Measurements from ENCODE around the gene SLC35G3. TPM values are rescaled to one million over a fixed set of nuclear protein-coding genes. Genes with fewer than 3 reads are reported as not detected.

SLC35G3 gene
- total and polyA plus RNA-seq, 2 of the 4 experiments (the other 2 are of a cell fraction): not detected

DNA sequence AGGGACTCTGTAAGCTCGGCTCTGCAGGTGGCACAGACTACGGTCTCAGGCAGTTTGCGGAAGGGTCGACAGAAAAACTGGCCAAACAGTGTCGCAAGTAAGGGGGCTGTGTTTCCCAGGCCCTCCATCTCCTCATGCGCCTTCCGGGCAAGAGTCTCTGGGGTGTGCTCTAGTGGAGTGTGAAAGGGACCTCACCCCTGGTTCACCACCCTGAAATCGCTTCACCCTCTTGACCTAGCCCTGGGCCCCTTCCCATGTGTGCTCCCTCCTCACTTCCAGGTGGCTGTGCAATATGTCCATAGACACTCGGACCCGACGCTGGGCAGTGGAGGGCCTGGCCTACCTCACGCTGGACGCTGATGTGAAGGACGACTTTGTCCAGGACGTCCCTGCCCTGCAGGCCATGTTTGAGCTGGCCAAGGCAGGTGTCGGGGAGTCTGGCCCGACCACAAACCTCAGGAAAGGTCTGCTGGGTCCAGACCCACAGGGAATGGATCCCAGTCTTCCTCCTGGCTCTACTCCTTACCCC is 24.3 kb downstream of the SLC35G3 start:
- no peak for TF ChIP-seq BHLHE40 (IDR thresholded peaks at IDR 0.05; ENCODE audit: low read depth, low read length)
- TF ChIP-seq CHD1 (IDR thresholded peaks at IDR 0.05; ENCODE audit: low read depth, low read length): no peak
- TF ChIP-seq MXI1 (IDR thresholded peaks at IDR 0.05; ENCODE audit: borderline replicate concordance, low read depth, low read length): no peak
- no peak for TF ChIP-seq RFX5 (IDR thresholded peaks at IDR 0.05; ENCODE audit: low read depth, low read length)
- TF ChIP-seq RCOR1 (IDR thresholded peaks at IDR 0.05; ENCODE audit: insufficient replicate concordance, low read length): no peak
- TF ChIP-seq MAFK (IDR thresholded peaks at IDR 0.05; ENCODE audit: low read depth, low read length): no peak
- TF ChIP-seq, protein P1, sequence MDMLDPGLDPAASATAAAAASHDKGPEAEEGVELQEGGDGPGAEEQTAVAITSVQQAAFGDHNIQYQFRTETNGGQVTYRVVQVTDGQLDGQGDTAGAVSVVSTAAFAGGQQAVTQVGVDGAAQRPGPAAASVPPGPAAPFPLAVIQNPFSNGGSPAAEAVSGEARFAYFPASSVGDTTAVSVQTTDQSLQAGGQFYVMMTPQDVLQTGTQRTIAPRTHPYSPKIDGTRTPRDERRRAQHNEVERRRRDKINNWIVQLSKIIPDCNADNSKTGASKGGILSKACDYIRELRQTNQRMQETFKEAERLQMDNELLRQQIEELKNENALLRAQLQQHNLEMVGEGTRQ (IDR thresholded peaks at IDR 0.05; ENCODE audit: low read depth, low read length): no peak
- TF ChIP-seq RAD21 (IDR thresholded peaks at IDR 0.05; ENCODE audit: low read length): no peak
- TF ChIP-seq, protein P2, sequence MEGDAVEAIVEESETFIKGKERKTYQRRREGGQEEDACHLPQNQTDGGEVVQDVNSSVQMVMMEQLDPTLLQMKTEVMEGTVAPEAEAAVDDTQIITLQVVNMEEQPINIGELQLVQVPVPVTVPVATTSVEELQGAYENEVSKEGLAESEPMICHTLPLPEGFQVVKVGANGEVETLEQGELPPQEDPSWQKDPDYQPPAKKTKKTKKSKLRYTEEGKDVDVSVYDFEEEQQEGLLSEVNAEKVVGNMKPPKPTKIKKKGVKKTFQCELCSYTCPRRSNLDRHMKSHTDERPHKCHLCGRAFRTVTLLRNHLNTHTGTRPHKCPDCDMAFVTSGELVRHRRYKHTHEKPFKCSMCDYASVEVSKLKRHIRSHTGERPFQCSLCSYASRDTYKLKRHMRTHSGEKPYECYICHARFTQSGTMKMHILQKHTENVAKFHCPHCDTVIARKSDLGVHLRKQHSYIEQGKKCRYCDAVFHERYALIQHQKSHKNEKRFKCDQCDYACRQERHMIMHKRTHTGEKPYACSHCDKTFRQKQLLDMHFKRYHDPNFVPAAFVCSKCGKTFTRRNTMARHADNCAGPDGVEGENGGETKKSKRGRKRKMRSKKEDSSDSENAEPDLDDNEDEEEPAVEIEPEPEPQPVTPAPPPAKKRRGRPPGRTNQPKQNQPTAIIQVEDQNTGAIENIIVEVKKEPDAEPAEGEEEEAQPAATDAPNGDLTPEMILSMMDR (conservative IDR thresholded peaks at IDR 0.05; ENCODE audit: low read depth, low read length): no peak
- TF ChIP-seq NFE2L2 (IDR thresholded peaks at IDR 0.05; ENCODE audit: low read depth, low read length): no peak
- TF ChIP-seq POLR2A (IDR thresholded peaks at IDR 0.05; ENCODE audit: low read depth, low read length): no peak
- TF ChIP-seq CEBPB (IDR thresholded peaks at IDR 0.05; ENCODE audit: low read depth, low read length): no peak
- TF ChIP-seq, protein P3, sequence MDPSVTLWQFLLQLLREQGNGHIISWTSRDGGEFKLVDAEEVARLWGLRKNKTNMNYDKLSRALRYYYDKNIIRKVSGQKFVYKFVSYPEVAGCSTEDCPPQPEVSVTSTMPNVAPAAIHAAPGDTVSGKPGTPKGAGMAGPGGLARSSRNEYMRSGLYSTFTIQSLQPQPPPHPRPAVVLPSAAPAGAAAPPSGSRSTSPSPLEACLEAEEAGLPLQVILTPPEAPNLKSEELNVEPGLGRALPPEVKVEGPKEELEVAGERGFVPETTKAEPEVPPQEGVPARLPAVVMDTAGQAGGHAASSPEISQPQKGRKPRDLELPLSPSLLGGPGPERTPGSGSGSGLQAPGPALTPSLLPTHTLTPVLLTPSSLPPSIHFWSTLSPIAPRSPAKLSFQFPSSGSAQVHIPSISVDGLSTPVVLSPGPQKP (IDR thresholded peaks at IDR 0.05; ENCODE audit: borderline replicate concordance, low read depth, low read length): no peak
- TF ChIP-seq SMC3 (IDR thresholded peaks at IDR 0.05; ENCODE audit: low read depth, low read length): no peak
- no peak for TF ChIP-seq MAZ (IDR thresholded peaks at IDR 0.05; ENCODE audit: borderline replicate concordance, low read depth, low read length)
- DNase-seq (no peak), ATAC-seq (ENCODE audit: low read depth) (no peak)
- Histone ChIP-seq H3K9me3 (ENCODE audit: control insufficient read depth, insufficient read depth, low read length) (no peaks in the 10 kb centered on the region), H3K27ac (ENCODE audit: insufficient read depth, low read length) (no peak overlapping the region), H2AK5ac (ENCODE audit: low read depth, low read length) (no peak overlapping the region; the same call in 1 of the 2 replicates), H2BK5ac (ENCODE audit: low read depth, low read length, poor library complexity, severe bottlenecking) (no peak overlapping the region), H3K23ac (ENCODE audit: low read depth, low read length) (no peak overlapping the region), H3K9ac (ENCODE audit: low read depth, low read length) (no peak overlapping the region), H3K9me1 (ENCODE audit: insufficient read depth, low read length) (0 out of 2 replicates have a peak, but pooled peaks cover 5% of the 10 kb centered on the region), H3K4me1 (ENCODE audit: control insufficient read depth, insufficient read depth, low read length) (peaks cover 4% of the 10 kb centered on the region; the same call in 1 of the 2 replicates), H4K91ac (ENCODE audit: insufficient read depth, low read depth, low read length) (no peak overlapping the region), H3K4me3 (ENCODE audit: insufficient read depth, low read depth, low read length) (no peak overlapping the region), H3K79me1 (ENCODE audit: low read depth in 1 of 2, low read length in 2 of 2) (no peaks in the 10 kb centered on the region), H4K8ac (ENCODE audit: low read depth in 2 of 2, low read length in 2 of 2) (no peak overlapping the region), H3K36me3 (ENCODE audit: control insufficient read depth, insufficient read depth, low read length) (no peaks in the 10 kb centered on the region), H3K27me3 (ENCODE audit: control insufficient read depth, insufficient read depth, low read length) (no peaks in the 10 kb centered on the region), H2BK120ac (ENCODE audit: low read depth, low read length) (no peak overlapping the region), H4K20me1 (ENCODE audit: insufficient read depth, low read length) (no peaks in the 10 kb centered on the region), H3K4me2 (ENCODE audit: low read depth, low read length) (no peak overlapping the region), H3K4ac (ENCODE audit: low read depth, low read length) (no peak overlapping the region), H2AFZ (replicated peaks; ENCODE audit: low read length, poor library complexity) (peak overlapping the region; percentile 33), H3K18ac (ENCODE audit: low read depth, low read length) (no peak overlapping the region), H2BK20ac (ENCODE audit: low read depth, low read length) (no peak overlapping the region), H2AK9ac (replicated peaks; ENCODE audit: low read depth, low read length, poor library complexity) (no peak overlapping the region), H4K5ac (ENCODE audit: low read depth, low read length) (no peak overlapping the region), H3K56ac (ENCODE audit: extremely low read depth, insufficient read depth, low read length) (no peak overlapping the region), H3K14ac (replicated peaks; ENCODE audit: low read depth, low read length) (no peak overlapping the region), H2BK15ac (ENCODE audit: low read depth, low read length) (no peak overlapping the region)
- POLR2A ChIA-PET (ENCODE audit: unreplicated experiment): no interaction called here
- dilution Hi-C loops (cut with HindIII; ENCODE audit: low sequenced_read_pairs, unreplicated experiment): no loop called here
- CTCF ChIA-PET: no interaction called here
- intact Hi-C loops (cut with micrococcal nuclease): loop anchor here (5.0 to 10.0 kb wide), 2 partner anchors 72 to 265 kb away; partner anchors contain the start of genes SLFN12 and SLFN5
- BruUV-seq (replicated peaks): no TSS peak
- 59% methylated on average over 8 of the region's 17 CpGs; no CpG with 5 or more reads in 1 of the 2 experiments for WGBS, 2 experiments (ENCODE audit: extremely low coverage in 2 of 2, insufficient read length in 1 of 2)
- in situ Hi-C loops (cut with MboI; ENCODE audit: low sequenced_read_pairs): loop anchor here (5.0 kb wide), 1 partner anchor 367 kb away; the partner anchor contains the start of gene SLFN12L
